GM18520 (cell line): ENCODE measurements around the gene ACAD8.

Experiments used
- ATAC-seq: cut with Tn5 transposase; IDR thresholded peaks from one replicate; pipeline ENCODE4 v1.9.1; 2021; ENCODE audit not compliant: unreplicated experiment

Gene ACAD8

GRCh38 chr11:134288486-134288885 lies 35.1 kb downstream of the ACAD8 start:
- no peak for ATAC-seq

- ATAC-seq, result no peak
Observed at GRCh38 chr11:134289167-134289566, 35.8 kb downstream of the ACAD8 start.

GRCh38 chr11:134289789-134290188 lies 36.4 kb downstream of the ACAD8 start:
- ATAC-seq, result no peak

- no peak for ATAC-seq
Observed at GRCh38 chr11:134290646-134291045, 37.3 kb downstream of the ACAD8 start.

- ATAC-seq, result no peak
Observed at GRCh38 chr11:134291196-134291595, 37.8 kb downstream of the ACAD8 start.

- no peak for ATAC-seq
Observed at GRCh38 chr11:134292661-134293060, 39.3 kb downstream of the ACAD8 start.

GRCh38 chr11:134293119-134294113 lies 40.0 kb downstream of the ACAD8 start:
- ATAC-seq, result no peak

- ATAC-seq, result no peak
Observed at GRCh38 chr11:134294664-134295063, 41.3 kb downstream of the ACAD8 start.

- ATAC-seq, result no peak
Observed at GRCh38 chr11:134312223-134312622, 58.9 kb downstream of the ACAD8 start.

- ATAC-seq, result no peak
Observed at GRCh38 chr11:134312807-134313206, 59.4 kb downstream of the ACAD8 start.

GRCh38 chr11:134313379-134313778 lies 60.0 kb downstream of the ACAD8 start:
- no peak for ATAC-seq

GRCh38 chr11:134313821-134314607 lies 60.6 kb downstream of the ACAD8 start:
- no peak for ATAC-seq
